ENCODE data around the gene TKT. TPM values are rescaled to one million over a fixed set of nuclear protein-coding genes. Genes with fewer than 3 reads are reported as not detected.

Gene TKT
- total RNA-seq, 1 experiment from 2014 or later = 339 TPM

DNA sequence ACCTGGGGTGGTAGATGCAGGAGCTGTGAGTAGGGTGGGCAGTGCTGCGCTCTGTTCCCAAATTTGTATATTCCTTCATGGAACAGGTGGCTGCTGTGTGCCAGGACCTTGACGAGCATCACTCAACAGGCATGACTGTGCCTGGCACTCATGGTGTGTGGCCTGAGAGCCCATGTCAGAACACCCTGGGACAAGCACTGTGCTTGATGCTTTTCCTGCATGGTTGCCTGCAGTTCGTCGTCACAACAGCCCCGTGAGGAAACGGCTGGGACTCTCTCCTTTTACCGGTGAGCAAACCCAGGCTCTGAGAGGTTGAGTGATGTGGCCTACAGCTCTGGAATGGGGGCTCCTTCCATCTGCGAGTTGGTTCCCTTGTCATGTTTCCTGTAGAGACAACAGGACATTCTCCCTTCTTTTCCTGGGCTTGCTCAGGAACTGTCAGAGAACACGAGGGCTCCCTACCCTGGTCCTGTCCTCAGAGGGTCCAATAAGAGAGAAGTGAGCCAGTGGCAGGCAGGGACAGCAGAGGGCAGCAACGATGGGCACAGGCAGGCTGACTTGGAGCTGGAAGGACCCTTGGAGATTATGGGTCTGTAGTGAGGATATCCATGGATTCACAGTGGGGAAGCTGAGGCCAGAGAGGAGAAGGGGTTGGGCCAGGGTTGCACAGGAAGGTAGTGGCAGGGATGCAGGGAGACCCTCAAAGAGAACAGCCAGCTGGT lies 57.4 kb downstream of the TKT start:
- DNase-seq = no peak
- Histone ChIP-seq H3K4me3 (ENCODE audit: low read depth, low read length) (no peak overlapping the region), H3K27me3 (replicated peaks; ENCODE audit: control insufficient read depth, insufficient read depth, low read length) (no peaks in the 10 kb centered on the region; the same call in 1 of the 2 replicates), H3K36me3 (ENCODE audit: control insufficient read depth, insufficient read depth, low read length) (no peaks in the 10 kb centered on the region), H3K4me1 (no peaks in the 10 kb centered on the region), H3K9me3 (no peaks in the 10 kb centered on the region)
- CTCF ChIA-PET = no interaction called here
- BruUV-seq (replicated peaks) = no TSS peak
- TF ChIP-seq, protein P1, sequence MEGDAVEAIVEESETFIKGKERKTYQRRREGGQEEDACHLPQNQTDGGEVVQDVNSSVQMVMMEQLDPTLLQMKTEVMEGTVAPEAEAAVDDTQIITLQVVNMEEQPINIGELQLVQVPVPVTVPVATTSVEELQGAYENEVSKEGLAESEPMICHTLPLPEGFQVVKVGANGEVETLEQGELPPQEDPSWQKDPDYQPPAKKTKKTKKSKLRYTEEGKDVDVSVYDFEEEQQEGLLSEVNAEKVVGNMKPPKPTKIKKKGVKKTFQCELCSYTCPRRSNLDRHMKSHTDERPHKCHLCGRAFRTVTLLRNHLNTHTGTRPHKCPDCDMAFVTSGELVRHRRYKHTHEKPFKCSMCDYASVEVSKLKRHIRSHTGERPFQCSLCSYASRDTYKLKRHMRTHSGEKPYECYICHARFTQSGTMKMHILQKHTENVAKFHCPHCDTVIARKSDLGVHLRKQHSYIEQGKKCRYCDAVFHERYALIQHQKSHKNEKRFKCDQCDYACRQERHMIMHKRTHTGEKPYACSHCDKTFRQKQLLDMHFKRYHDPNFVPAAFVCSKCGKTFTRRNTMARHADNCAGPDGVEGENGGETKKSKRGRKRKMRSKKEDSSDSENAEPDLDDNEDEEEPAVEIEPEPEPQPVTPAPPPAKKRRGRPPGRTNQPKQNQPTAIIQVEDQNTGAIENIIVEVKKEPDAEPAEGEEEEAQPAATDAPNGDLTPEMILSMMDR (IDR thresholded peaks at IDR 0.05; ENCODE audit: insufficient read depth in 1 of 2, low read depth in 1 of 2, low read length in 1 of 2, severe bottlenecking in 1 of 2, unreplicated experiment in 1 of 2) = peak in 1 of 2 experiments; percentile 15
- peaks cover 3% of the 10 kb centered on the region for H3K27me3 Mint-ChIP-seq (ENCODE audit: insufficient read depth, unreplicated experiment)
- no peaks in the 10 kb centered on the region for H3K9me3 Mint-ChIP-seq (ENCODE audit: unreplicated experiment)
- H3K36me3 Mint-ChIP-seq (ENCODE audit: insufficient read depth, unreplicated experiment) = peaks cover 6% of the 10 kb centered on the region
- no peak overlapping the region for H3K27ac Mint-ChIP-seq (ENCODE audit: unreplicated experiment)
- intact Hi-C loops (cut with micrococcal nuclease; ENCODE audit: unreplicated experiment) = loop anchor here (5.0 kb wide), 1 partner anchor 41 kb away; no protein-coding TSS in a partner anchor
- POLR2A ChIA-PET = no interaction called here
- H3K4me3 Mint-ChIP-seq (ENCODE audit: unreplicated experiment) = no peak overlapping the region
- H3K4me1 Mint-ChIP-seq (ENCODE audit: low read depth, unreplicated experiment) = no peaks in the 10 kb centered on the region

GRCh38 chr3:53196575-53197407 lies 59.0 kb downstream of the TKT start:
- Mint-ChIP-seq H3K9me3 (ENCODE audit: unreplicated experiment) (no peaks in the 10 kb centered on the region), H3K4me3 (ENCODE audit: unreplicated experiment) (no peak overlapping the region), H3K27me3 (ENCODE audit: insufficient read depth, unreplicated experiment) (no peaks in the 10 kb centered on the region), H3K27ac (ENCODE audit: unreplicated experiment) (no peak overlapping the region), H3K36me3 (ENCODE audit: insufficient read depth, unreplicated experiment) (no peaks in the 10 kb centered on the region), H3K4me1 (ENCODE audit: low read depth, unreplicated experiment) (no peaks in the 10 kb centered on the region)
- Histone ChIP-seq H3K4me1 (no peaks in the 10 kb centered on the region), H3K36me3 (ENCODE audit: control insufficient read depth, insufficient read depth, low read length) (0 out of 2 replicates have a peak, but pooled peaks cover 2% of the 10 kb centered on the region), H3K9me3 (no peaks in the 10 kb centered on the region), H3K4me3 (ENCODE audit: low read depth, low read length) (no peak overlapping the region), H3K27me3 (replicated peaks; ENCODE audit: control insufficient read depth, insufficient read depth, low read length) (no peaks in the 10 kb centered on the region; the same call in 1 of the 2 replicates)
- POLR2A ChIA-PET = no interaction called here
- no peak for DNase-seq
- intact Hi-C loops (cut with micrococcal nuclease; ENCODE audit: unreplicated experiment) = loop anchor here (1.0 to 5.0 kb wide), 4 partner anchors 39 to 86 kb away; no protein-coding TSS in a partner anchor
- BruUV-seq (replicated peaks) = no TSS peak
- TF ChIP-seq, protein P1 (IDR thresholded peaks at IDR 0.05; ENCODE audit: insufficient read depth in 1 of 2, low read depth in 1 of 2, low read length in 1 of 2, severe bottlenecking in 1 of 2, unreplicated experiment in 1 of 2) = no peak
- CTCF ChIA-PET = interaction anchor here (0.8 to 2.5 kb wide), 5 partner anchors 63 to 203 kb away, joined by 3 to 30 read pairs (median 5); no protein-coding TSS in a partner anchor

Measured in Caco-2 (cell line).